ENCODE data around the gene OR2V1.

GRCh38 chr5:181087309-181087708, 43.7 kb downstream of the OR2V1 start:
- TF ChIP-seq CTCF (IDR thresholded peaks at IDR 0.05) (no peak), POLR2A (IDR thresholded peaks at IDR 0.05) (no peak)

Measured in uterus (tissue), 2 donors.